GM19035 (cell line): ENCODE data around the gene SAP25.

Source experiments
- ATAC-seq: cut with Tn5 transposase; IDR thresholded peaks from one replicate; pipeline ENCODE4 v1.9.1; 2021; ENCODE audit not compliant: unreplicated experiment

The SAP25 gene

GRCh38 chr7:100598425-100598824, 24.7 kb upstream of the SAP25 start:
- ATAC-seq = no peak

GRCh38 chr7:100595188-100595587, 21.5 kb upstream of the SAP25 start:
- ATAC-seq = no peak

GRCh38 chr7:100591596-100591995, 17.9 kb upstream of the SAP25 start:
- no peak for ATAC-seq

GRCh38 chr7:100590077-100590737, 16.5 kb upstream of the SAP25 start:
- no peak for ATAC-seq

GRCh38 chr7:100589341-100589947, 15.7 kb upstream of the SAP25 start:
- ATAC-seq = no peak

- no peak for ATAC-seq
Observed at GRCh38 chr7:100588438-100588837, 14.7 kb upstream of the SAP25 start.

GRCh38 chr7:100586266-100587025, 12.7 kb upstream of the SAP25 start, which contains the start of gene FBXO24:
Gene FBXO24 (plus strand): TSS chr7:100586328. CDS start chr7:100586626, 298 bp downstream.
- ATAC-seq = peak; percentile 84

GRCh38 chr7:100585511-100586265, 12.0 kb upstream of the SAP25 start, which contains the start of gene LRCH4:
Gene LRCH4 (minus strand): TSS chr7:100586129. CDS start chr7:100586100, 29 bp downstream.
- peak; percentile 30 for ATAC-seq

- no peak for ATAC-seq
Observed at GRCh38 chr7:100584683-100585510, 11.2 kb upstream of the SAP25 start.

GRCh38 chr7:100584054-100584682, 10.5 kb upstream of the SAP25 start:
- ATAC-seq = no peak

GRCh38 chr7:100583132-100584053, 9.7 kb upstream of the SAP25 start:
- no peak for ATAC-seq

GRCh38 chr7:100582650-100583049, 8.9 kb upstream of the SAP25 start:
- ATAC-seq = no peak

- no peak for ATAC-seq
Observed at GRCh38 chr7:100582041-100582579, 8.4 kb upstream of the SAP25 start.

- ATAC-seq = no peak
Observed at GRCh38 chr7:100580466-100581283, 7.0 kb upstream of the SAP25 start.

GRCh38 chr7:100578246-100579183, 4.8 kb upstream of the SAP25 start:
- ATAC-seq = no peak

- no peak for ATAC-seq
Observed at GRCh38 chr7:100577507-100577906, 3.8 kb upstream of the SAP25 start.

- ATAC-seq = no peak
Observed at GRCh38 chr7:100577103-100577502, 3.4 kb upstream of the SAP25 start.
